DMS 273 (cell line): ENCODE results near the gene CLEC2L.

Experiments
- DNase-seq: peaks from one replicate; lab custom pipeline; 2025; ENCODE audit not compliant: unreplicated experiment; lab: John Stamatoyannopoulos, UW

Gene CLEC2L

GRCh38 chr7:139523199-139523941 lies at the start of gene CLEC2L:
Gene CLEC2L (plus strand): TSS chr7:139523685. CDS start chr7:139523928, 243 bp downstream.
- DNase-seq = peak; percentile 76

DNA sequence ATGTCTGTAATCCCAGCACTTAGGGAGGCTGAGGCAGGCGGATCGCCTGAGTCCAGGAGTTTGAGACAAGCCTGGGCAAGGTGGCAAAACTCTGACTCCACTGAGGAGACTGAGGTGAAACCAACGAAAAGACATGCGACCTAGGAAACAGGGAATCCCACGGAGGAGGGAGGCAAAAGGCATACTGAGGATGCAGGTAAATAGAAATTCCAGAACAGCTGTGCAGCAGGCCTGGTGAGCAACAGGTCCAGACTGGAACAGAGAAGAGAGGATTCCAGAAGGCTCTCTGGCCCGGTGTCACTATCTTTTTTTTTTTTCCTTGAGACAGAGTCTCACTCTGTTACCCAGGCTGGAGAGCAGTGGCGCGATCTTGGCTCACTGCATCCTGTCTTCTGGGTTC lies 47.3 kb upstream of the CLEC2L start:
- DNase-seq = no peak

- no peak for DNase-seq
Measured at GRCh38 chr7:139476891-139477290, 46.6 kb upstream of the CLEC2L start.

DNA sequence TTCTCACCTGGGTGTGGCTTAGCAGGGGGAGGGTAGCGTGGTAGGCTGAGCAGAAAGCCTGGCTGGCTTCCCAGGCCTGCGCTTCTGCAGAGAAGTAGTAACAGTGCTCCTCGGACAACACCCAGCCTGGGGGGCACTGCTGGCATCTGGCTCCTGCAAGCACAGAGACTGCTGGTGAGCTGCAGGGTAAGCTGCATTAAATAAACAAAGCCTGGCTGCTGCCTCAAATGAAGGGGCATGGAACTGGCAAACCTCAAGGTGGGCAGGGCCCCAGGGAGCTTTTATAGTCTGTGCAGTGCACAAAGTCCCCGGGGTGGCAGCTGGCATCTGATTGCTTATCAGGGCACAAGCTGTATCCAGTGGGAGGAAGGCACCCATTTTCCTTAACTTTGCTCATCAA lies 43.9 kb upstream of the CLEC2L start:
- peak; percentile 86 for DNase-seq

DNA sequence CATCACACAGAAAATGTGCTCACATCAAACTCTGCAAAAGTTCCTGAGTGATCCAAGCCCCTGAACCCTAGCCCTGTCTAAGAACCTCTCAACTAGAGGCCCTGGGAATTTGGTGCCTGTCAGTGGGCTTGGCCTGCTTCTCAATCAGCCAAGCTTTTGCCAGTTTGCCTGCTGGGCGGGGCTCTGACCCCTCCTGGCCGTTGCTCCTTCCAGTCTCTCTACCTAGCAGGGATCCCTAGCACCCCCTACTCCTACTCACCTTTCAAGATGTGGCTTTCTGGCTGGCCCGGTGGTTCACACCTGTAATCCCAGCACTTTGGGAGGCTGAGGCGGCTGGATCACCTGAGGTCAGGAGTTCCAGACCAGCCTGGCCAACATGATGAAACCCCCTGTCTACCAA lies 42.1 kb upstream of the CLEC2L start:
- peak; percentile 40 for DNase-seq

DNA sequence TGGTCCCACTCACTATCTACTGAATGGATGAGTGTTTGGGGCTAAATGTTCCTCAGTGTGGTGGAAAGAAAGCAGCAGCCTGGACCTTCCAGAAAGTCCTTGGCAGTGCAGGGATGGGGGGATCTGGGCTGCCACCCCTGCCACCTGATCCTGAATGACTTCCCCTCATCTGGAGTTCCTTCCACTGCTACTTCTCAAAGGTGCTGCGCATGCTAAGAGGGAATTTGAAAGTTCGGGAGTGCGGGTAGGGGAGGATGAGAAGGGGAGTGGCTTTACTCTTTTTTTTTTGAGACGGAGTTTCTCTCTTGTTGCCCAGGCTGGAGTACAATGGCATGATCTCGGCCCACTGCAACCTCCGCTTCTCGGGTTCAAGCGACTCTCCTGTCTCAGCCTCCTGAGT lies 41.4 kb upstream of the CLEC2L start:
- DNase-seq = no peak

- DNase-seq = peak; percentile 84
Measured at GRCh38 chr7:139482662-139483466, 40.6 kb upstream of the CLEC2L start.

DNA sequence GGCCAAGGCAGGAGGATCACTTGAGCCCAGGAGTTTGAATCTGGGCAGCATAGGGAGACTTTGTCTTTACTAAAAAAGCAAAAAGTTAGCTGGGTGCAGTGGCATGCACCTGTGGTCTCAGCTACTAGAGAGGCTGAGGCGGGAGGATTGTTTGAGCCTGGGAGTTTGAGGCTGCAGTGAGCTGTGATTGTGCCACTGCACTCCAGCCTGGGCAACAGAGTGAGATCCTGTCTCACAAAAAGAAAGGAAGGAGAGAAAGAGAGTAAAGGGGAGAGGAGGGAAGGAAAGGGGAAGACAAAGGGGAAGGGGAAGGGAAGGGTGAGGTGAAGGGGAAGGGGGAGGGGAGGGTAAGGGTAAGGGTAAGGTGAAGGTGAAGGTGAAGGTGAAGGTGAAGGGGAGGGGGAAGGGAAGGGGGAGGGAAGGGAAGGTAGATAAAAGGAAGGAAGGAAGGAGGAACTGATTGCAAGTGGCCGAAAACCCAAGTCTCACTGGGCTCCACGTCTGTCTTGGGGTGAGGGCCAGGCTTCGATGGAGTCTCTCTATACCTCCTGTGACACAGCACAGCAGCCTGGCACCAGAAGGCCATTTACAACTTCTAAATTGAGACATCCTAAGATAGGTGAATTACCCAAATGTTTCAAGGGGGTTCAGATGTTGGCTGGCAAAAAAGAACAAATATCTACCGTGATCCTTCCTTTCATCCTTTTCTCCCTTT lies 36.0 kb upstream of the CLEC2L start:
- DNase-seq = no peak

DNA sequence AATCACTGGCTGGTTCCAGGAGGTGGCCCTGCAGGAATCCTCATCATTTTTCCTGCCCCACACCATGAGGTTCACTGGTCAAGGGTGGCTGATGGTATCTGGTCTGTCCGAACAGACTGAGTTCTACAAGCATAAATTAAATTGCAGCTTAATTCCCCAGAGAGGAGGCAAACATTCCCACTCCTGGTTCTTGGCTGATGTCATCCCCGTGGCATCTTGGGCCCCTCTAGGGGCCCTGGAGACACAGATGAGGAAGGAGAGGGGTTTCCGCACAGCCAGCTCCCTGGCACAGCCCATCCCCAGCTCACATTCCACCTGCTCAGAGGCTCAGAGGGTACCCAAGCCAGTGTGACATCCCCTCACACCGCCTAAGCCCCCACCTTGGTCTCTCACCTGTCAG lies 34.7 kb upstream of the CLEC2L start:
- DNase-seq = peak; percentile 22

GRCh38 chr7:139490130-139490529 lies 33.4 kb upstream of the CLEC2L start:
- DNase-seq = peak; percentile 33

DNA sequence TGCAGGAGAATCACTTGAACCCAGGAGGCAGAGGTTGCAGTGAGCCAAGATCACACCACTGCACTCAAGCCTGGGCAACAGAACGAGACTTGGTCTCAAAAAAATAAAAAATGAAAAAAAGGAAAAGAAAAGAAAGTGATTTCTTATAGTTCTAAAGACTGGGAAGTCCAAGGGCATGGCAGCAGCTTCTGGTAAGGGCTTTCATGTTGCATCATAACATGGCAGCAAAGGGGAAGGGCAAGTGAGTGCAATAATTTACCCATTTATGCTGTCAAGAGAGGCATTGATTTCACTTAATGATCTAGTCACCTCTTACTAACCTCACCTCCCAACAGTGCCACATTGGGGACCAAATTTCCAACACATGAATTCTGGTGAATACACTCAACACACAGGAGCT lies 31.2 kb upstream of the CLEC2L start:
- DNase-seq = no peak

- DNase-seq = no peak
Measured at GRCh38 chr7:139494835-139495579, 28.5 kb upstream of the CLEC2L start.

GRCh38 chr7:139495580-139496125 lies 27.8 kb upstream of the CLEC2L start:
- no peak for DNase-seq

DNA sequence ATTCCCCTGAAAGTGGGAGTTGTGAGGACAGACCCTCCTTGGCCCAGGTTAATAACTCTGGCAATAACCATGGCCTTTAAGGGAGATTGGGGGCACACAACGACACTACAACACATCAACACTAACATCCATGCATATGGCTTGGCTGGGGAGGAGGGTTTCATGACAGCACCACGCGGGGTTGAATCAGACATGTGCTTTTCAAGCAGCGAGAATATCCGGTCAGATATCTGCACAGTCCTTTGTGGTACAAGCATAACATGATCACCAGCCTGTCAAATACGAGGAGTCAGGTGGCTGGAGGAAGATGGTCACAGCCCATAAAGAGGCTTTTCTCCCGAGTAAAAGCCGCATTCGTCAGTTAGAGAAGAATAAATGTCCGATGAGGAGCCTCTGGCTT lies 27.0 kb upstream of the CLEC2L start:
- DNase-seq = no peak

- DNase-seq = no peak
Measured at GRCh38 chr7:139500770-139501138, 22.7 kb upstream of the CLEC2L start.

GRCh38 chr7:139502226-139502625 lies 21.3 kb upstream of the CLEC2L start:
- no peak for DNase-seq

GRCh38 chr7:139505563-139505962 lies 17.9 kb upstream of the CLEC2L start:
- peak; percentile 43 for DNase-seq

GRCh38 chr7:139509535-139509934 lies 13.9 kb upstream of the CLEC2L start:
- no peak for DNase-seq

GRCh38 chr7:139511315-139511714 lies 12.2 kb upstream of the CLEC2L start:
- no peak for DNase-seq

GRCh38 chr7:139515266-139515665 lies 8.2 kb upstream of the CLEC2L start:
- DNase-seq = no peak

- DNase-seq = no peak
Measured at GRCh38 chr7:139521439-139521838, 2.0 kb upstream of the CLEC2L start.
